ENCODE measurements around the gene KRT80. TPM values are rescaled to one million over a fixed set of nuclear protein-coding genes. Genes with fewer than 3 reads are reported as not detected.

Gene KRT80
- total RNA-seq, 2 experiments from 2014 or later: not detected

GRCh38 chr12:52208424-52209165 lies 16.8 kb upstream of the KRT80 start:
- DNase-seq (no peak), ATAC-seq (ENCODE audit: poor library complexity) (no peak)
- Histone ChIP-seq H3K27ac (ENCODE audit: low read depth in 1 of 2, low read length in 2 of 2) (no peak overlapping the region), H3K4me1 (ENCODE audit: insufficient read depth, low read length) (peaks cover 2% of the 10 kb centered on the region), H3K4me3 (ENCODE audit: low read length) (no peak overlapping the region), H3K9me3 (ENCODE audit: control insufficient read depth in 1 of 2, insufficient read depth in 1 of 2, low read length in 2 of 2) (no peaks in the 10 kb centered on the region), H3K27me3 (ENCODE audit: control insufficient read depth in 1 of 2, insufficient read depth in 2 of 2, low read length in 2 of 2) (peaks cover 0 to 3% of the 10 kb centered on the region in 2 experiments), H3K36me3 (ENCODE audit: insufficient read depth, low read length) (no peaks in the 10 kb centered on the region)
- no peaks in the 10 kb centered on the region for H3K9me3 Mint-ChIP-seq
- no peak overlapping the region for H3K27ac Mint-ChIP-seq
- no peak for TF ChIP-seq CTCF (IDR thresholded peaks at IDR 0.05)
- no peaks in the 10 kb centered on the region for H3K36me3 Mint-ChIP-seq (ENCODE audit: low read depth)
- POLR2A ChIA-PET: no interaction called here
- no peak overlapping the region for H3K4me3 Mint-ChIP-seq
- intact Hi-C loops (cut with DNase I, micrococcal nuclease): no loop called here
- peaks cover 14% of the 10 kb centered on the region for H3K27me3 Mint-ChIP-seq
- H3K4me1 Mint-ChIP-seq (ENCODE audit: low read depth): no peaks in the 10 kb centered on the region
- CTCF ChIA-PET: no interaction called here

GRCh38 chr12:52207895-52208294 lies 16.1 kb upstream of the KRT80 start:
- ChIA-PET POLR2A (no interaction called here), CTCF (no interaction called here)

GRCh38 chr12:52207106-52207505 lies 15.3 kb upstream of the KRT80 start:
- H3K27me3 ChIP-seq (ENCODE audit: control insufficient read depth in 1 of 2, insufficient read depth in 2 of 2, low read length in 2 of 2): peaks cover 0 to 5% of the 10 kb centered on the region in 2 experiments
- H3K36me3 Mint-ChIP-seq (ENCODE audit: low read depth): no peaks in the 10 kb centered on the region
- H3K9me3 Mint-ChIP-seq: no peaks in the 10 kb centered on the region
- DNase-seq (no peak), ATAC-seq (ENCODE audit: poor library complexity) (no peak)
- no peaks in the 10 kb centered on the region for H3K4me1 Mint-ChIP-seq (ENCODE audit: low read depth)
- H3K4me1 ChIP-seq (ENCODE audit: insufficient read depth, low read length): peaks cover 4% of the 10 kb centered on the region
- H3K27me3 Mint-ChIP-seq: peaks cover 15% of the 10 kb centered on the region
- no peaks in the 10 kb centered on the region for H3K9me3 ChIP-seq (ENCODE audit: control insufficient read depth in 1 of 2, insufficient read depth in 1 of 2, low read length in 2 of 2)
- TF ChIP-seq CTCF (IDR thresholded peaks at IDR 0.05): no peak
- H3K4me3 ChIP-seq (ENCODE audit: low read length): no peak overlapping the region
- H3K27ac ChIP-seq (ENCODE audit: low read depth in 1 of 2, low read length in 2 of 2): no peak overlapping the region
- POLR2A ChIA-PET: no interaction called here
- no peak overlapping the region for H3K4me3 Mint-ChIP-seq
- no peaks in the 10 kb centered on the region for H3K36me3 ChIP-seq (ENCODE audit: insufficient read depth, low read length)
- H3K27ac Mint-ChIP-seq: no peak overlapping the region
- intact Hi-C loops (cut with DNase I, micrococcal nuclease): no loop called here
- CTCF ChIA-PET: no interaction called here

More at GRCh38 chr12:52207895-52208294, 16.1 kb upstream of the KRT80 start:
- Histone ChIP-seq H3K4me1 (ENCODE audit: insufficient read depth, low read length) (peaks cover 4% of the 10 kb centered on the region), H3K36me3 (ENCODE audit: insufficient read depth, low read length) (no peaks in the 10 kb centered on the region), H3K27me3 (ENCODE audit: control insufficient read depth in 1 of 2, insufficient read depth in 2 of 2, low read length in 2 of 2) (peaks cover 0 to 4% of the 10 kb centered on the region in 2 experiments), H3K27ac (ENCODE audit: low read depth in 1 of 2, low read length in 2 of 2) (no peak overlapping the region), H3K4me3 (ENCODE audit: low read length) (no peak overlapping the region), H3K9me3 (ENCODE audit: control insufficient read depth in 1 of 2, insufficient read depth in 1 of 2, low read length in 2 of 2) (no peaks in the 10 kb centered on the region)
- DNase-seq: no peak
- H3K4me3 Mint-ChIP-seq: no peak overlapping the region
- H3K27me3 Mint-ChIP-seq: peaks cover 14% of the 10 kb centered on the region
- no peaks in the 10 kb centered on the region for H3K36me3 Mint-ChIP-seq (ENCODE audit: low read depth)
- H3K4me1 Mint-ChIP-seq (ENCODE audit: low read depth): no peaks in the 10 kb centered on the region
- no peak for ATAC-seq (ENCODE audit: poor library complexity)
- TF ChIP-seq CTCF (IDR thresholded peaks at IDR 0.05): no peak
- no peaks in the 10 kb centered on the region for H3K9me3 Mint-ChIP-seq
- intact Hi-C loops (cut with DNase I, micrococcal nuclease): no loop called here
- no peak overlapping the region for H3K27ac Mint-ChIP-seq
